AG09319 (cell line): ENCODE data around the gene SERHL2.
"Not testable (repeated sequence)": the region's sequence is repeated elsewhere in the genome, so short reads cannot be mapped to it uniquely, and the experiment has no call there.

Source experiments
- DNase-seq: peaks from one replicate; pipeline ENCODE4 v3.0.0-alpha.2; 2010; ENCODE audit warnings: low read depth; ENCODE audit errors: extremely low read depth
- TF ChIP-seq, protein P1 (sequence below): IDR thresholded peaks from 2 replicates; pipeline ENCODE4 v1.5.1; 2011; ENCODE audit warnings: low read depth, mild to moderate bottlenecking, inconsistent platforms, low read length, moderate library complexity

SERHL2 gene

DNA sequence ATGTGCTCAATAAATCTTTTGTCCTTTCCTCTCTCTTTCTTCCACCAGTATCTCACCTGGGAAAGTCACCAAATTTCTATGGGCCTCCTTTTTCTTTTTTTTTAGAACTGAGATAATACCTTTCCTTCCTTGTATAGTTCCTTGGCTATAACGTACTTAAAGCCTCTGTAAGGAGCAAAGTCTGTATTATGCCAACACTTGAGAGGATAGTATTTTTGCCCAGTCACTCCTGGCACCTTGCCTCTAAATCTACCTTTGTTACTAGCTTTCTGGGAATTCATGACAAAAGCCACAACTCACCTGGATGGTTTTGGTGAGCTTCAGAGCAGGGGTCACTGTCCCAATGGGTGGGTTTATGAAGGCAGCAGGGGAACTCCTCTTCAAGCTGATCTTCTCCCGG is 48.7 kb downstream of the SERHL2 start:
- DNase-seq = no peak
- TF ChIP-seq, protein P1, sequence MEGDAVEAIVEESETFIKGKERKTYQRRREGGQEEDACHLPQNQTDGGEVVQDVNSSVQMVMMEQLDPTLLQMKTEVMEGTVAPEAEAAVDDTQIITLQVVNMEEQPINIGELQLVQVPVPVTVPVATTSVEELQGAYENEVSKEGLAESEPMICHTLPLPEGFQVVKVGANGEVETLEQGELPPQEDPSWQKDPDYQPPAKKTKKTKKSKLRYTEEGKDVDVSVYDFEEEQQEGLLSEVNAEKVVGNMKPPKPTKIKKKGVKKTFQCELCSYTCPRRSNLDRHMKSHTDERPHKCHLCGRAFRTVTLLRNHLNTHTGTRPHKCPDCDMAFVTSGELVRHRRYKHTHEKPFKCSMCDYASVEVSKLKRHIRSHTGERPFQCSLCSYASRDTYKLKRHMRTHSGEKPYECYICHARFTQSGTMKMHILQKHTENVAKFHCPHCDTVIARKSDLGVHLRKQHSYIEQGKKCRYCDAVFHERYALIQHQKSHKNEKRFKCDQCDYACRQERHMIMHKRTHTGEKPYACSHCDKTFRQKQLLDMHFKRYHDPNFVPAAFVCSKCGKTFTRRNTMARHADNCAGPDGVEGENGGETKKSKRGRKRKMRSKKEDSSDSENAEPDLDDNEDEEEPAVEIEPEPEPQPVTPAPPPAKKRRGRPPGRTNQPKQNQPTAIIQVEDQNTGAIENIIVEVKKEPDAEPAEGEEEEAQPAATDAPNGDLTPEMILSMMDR = no peak

DNA sequence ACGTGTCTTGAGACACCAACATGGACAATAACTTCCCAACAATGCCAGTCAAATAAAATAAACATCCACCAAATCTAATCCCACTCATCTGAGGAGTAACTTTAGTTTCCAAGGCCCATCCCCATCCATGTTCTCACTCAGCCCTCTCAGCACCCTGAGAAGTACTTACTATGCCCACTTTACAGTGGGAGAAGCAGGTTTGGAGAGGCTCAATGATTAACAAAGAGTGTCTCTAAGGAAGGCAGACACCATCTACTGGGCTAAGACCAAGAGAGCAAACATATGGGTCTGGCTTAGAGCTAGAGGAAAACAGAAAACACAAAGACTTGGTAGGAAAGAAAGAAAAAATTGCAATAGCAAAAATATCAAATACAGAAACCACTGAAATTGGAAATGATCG is 49.7 kb downstream of the SERHL2 start:
- no peak for DNase-seq
- TF ChIP-seq, protein P1 = no peak

DNA sequence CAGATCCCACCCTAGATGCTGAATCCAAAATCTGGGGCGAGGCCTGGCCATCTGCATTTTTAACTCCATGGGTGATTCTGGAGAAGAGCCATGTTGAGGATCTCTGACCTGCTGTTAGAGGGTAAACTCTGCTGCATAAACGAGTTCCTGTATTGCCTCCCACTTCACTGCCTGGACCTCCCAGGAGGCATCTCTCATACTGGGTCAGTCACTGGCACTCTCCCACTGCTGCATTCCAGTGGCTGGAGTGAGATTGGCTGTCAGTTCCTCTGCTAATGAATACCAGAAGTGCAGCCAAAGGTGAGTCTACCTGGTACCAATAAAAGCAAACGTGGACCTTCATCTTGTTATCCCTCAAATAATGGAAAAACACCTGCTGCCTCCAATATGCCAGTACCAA is 50.6 kb downstream of the SERHL2 start:
- no peak for DNase-seq
- TF ChIP-seq, protein P1 = no peak

DNA sequence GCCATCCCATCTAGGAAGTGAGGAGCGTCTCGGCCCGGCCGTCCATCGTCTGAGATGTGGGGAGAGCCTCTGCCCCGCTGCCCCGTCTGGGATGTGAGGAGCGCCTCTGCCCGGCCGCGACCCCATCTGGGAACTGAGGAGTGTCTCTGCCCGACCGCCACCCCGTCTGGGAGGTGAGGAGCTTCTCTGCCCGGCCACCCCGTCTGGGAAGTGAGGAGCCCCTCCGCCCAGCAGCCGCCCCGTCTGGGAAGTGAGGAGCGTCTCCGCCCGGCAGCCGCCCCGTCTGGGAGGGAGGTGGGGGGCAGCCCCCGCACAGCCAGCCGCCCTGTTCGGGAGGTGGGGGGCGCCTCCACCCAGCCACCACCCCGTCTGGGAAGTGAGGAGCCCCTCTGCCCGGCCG is 53.9 kb downstream of the SERHL2 start:
- DNase-seq = not testable (repeated sequence)

DNA sequence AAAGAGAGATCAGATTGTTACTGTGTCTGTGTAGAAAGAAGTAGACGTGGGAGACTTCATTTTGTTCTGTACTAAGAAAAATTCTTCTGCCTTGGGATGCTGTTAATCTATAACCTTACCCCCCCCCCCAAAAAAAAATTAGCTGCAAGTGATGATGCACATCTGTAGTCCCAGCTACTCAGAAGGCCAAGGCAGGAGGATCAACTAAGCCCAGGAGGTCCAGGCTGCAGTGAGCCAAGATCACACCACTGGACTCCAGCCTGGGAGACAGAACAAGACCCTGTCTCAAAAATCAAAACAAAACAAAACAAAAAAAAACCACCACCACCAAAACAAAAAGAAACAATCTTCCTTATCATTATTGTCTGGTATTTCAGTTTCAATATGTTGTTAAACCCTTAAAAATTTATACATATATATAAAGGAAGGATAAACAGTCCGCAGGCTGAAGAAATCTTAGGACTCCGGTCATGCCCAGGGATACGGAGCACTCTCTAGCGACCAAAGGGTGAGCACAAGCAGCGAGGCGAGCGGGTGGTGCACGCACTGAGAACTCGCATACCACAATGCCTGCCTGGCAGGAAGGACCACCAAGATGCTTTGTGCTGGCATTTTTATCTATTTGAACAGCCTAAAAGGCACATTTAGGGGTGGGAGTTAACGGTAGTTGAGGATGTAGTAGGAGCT is 54.5 kb downstream of the SERHL2 start:
- no peak for DNase-seq
- TF ChIP-seq, protein P1 = no peak

DNA sequence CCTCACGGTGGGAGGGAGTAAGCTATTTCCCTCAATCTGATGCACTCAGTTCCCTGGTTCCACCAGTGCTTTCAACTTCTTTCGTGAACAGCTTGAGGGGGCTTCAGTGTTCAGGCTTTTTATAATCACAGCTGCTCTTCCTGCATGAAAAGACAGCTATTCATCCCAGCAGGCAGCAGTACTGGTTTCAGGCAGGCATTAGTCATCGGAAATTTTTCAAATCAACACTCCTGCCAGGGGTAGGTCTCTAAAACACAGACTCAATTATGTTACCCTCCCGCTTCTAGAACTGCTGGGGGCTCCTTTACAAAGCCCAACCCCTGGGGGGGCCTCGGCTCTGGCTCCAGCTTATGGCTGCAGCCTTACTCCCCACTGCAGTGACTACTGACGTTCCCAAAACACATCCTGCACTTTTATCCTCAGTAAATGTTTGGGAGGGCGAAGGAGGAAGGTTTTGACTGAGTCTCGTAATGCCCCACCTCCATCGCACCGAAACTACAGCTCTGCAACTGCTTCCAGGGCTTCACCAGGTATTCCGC is 55.1 kb downstream of the SERHL2 start:
- TF ChIP-seq, protein P1 = no peak
- DNase-seq = no peak

DNA sequence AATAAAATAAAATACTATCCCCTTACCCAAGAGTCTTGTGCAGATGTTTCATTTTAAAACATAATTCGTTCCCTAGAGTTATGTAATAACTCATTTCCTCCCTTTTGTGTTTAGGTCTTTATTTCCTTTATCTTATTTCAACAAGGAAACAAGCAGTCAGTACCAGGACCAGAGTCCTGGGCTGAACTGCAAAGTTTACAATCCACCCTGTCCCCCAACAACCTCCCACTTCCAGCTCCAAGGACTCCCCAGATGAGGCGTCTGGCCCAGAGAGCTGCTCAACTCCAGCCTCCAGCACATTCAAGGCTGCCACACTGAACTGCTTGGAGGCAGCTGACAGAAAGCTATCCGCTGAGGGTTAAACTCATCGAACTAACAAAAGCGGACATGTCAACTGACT is 56.4 kb downstream of the SERHL2 start:
- TF ChIP-seq, protein P1 = no peak
- no peak for DNase-seq

DNA sequence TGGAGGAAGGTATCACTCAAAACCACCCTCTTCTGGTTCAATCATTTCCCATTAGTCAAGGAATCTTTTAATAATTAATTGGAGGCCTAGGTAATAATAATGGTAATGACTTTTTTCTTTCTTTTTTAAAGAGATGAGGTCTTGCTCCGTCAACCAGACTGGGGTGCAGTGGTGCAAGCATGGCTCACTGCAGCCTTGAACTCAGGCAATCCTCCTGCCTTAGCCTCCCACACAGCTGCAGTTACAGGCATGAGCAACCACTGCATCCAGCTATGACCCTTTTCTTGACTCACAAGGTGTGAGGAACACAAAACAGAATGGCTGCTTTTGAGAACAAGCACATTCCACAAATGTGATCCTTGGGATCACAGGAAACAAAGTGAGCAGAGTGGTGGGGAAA is 57.3 kb downstream of the SERHL2 start:
- TF ChIP-seq, protein P1 = no peak
- DNase-seq = no peak
